Transverse colon (tissue), 4 donors: ENCODE data around the gene KSR1. TPM values are rescaled to one million over a fixed set of nuclear protein-coding genes. Genes with fewer than 3 reads are reported as not detected.
A peak's percentile ranks its signal among the peaks of the same experiment; 100 is the strongest.

ENCODE experiments used
- DNase-seq: peaks from one replicate; pipeline ENCODE4 v3.0.0-alpha.2; 2019
- H3K27ac ChIP-seq, 4 donors: fragments of 200-600 bp; sonication (generic); 2 replicates each; pipeline ENCODE4 v1.5.1; 2016 to 2018; ENCODE audit warnings: inconsistent platforms in 4 of 4
- H3K27me3 ChIP-seq: fragments of 200-600 bp; sonication (generic); 2 replicates; pipeline ENCODE4 v1.5.1; 2017; ENCODE audit warnings: inconsistent platforms
- H3K36me3 ChIP-seq, 4 donors: fragments of 200-600 bp; sonication (generic); 2 replicates each; pipeline ENCODE4 v1.5.1; 2017 to 2019; ENCODE audit warnings: inconsistent platforms in 4 of 4
- H3K4me1 ChIP-seq, 4 donors: fragments of 200-600 bp; sonication (generic); 2 replicates each; pipeline ENCODE4 v1.5.1; 2017 to 2020; ENCODE audit warnings: inconsistent platforms in 4 of 4
- H3K4me3 ChIP-seq, 4 donors: fragments of 200-600 bp; sonication (generic); 1 replicate in 1 of 4; 2 replicates in 3 of 4; pipeline versions ENCODE4 v1.5.1 to v1.6.1; 2017 to 2019; ENCODE audit warnings: inconsistent platforms in 4 of 4
- H3K9me3 ChIP-seq, 2 donors: fragments of 200-600 bp; sonication (generic); 2 replicates each; pipeline ENCODE4 v1.5.1; 2017 to 2019; ENCODE audit warnings: inconsistent platforms in 2 of 2
- CTCF ChIP-seq, 5 experiments: fragments of 200-600 bp in 3 of 5; fragments of 450-650 bp in 2 of 5; sonication (generic) in 3 of 5; IDR thresholded peaks; 1 replicate in 2 of 5; 2 replicates in 3 of 5; pipeline ENCODE4 v1.5.1; 2016 to 2017; ENCODE audit warnings: antibody characterized with exemption in 5 of 5, inconsistent platforms in 3 of 5, mild to moderate bottlenecking in 2 of 5, moderate library complexity in 1 of 5
- EP300 ChIP-seq: sonication (generic); formaldehyde crosslinking; IDR thresholded peaks from one replicate; pipeline ENCODE4 v1.6.1; 2017; ENCODE audit warnings: antibody characterized with exemption, low read depth
- POLR2A ChIP-seq: fragments of 450-650 bp; IDR thresholded peaks from one replicate; pipeline ENCODE4 v1.6.1; 2016; ENCODE audit warnings: antibody characterized with exemption, mild to moderate bottlenecking, moderate library complexity
- POLR2AphosphoS5 ChIP-seq, 3 donors: sonication (generic); formaldehyde crosslinking; IDR thresholded peaks; one replicate each; pipeline ENCODE4 v1.6.1; 2016; ENCODE audit warnings: antibody characterized with exemption in 3 of 3
- WGBS, 2 donors: methylation state at CpG; one replicate each; pipeline ENCODE4 v1.1.5; 2018; ENCODE audit warnings: low coverage in 1 of 2; 5-methylcytosine and 5-hydroxymethylcytosine counted together
- in situ Hi-C, 4 donors: fragments of 200-750 bp; cut with MboI; loops; one replicate each; pipeline versions ENCODE4 v1.15.0 to v1.15.1; 2017; ENCODE audit warnings: low sequenced_read_pairs in 3 of 4, low pct_ligation_motif_present in 1 of 4, low pct_unique_long_range_greater_than_20kb in 1 of 4
- intact Hi-C: fragments of 100-400 bp; cut with DNase I; formaldehyde crosslinking; loops from one replicate; pipeline ENCODE4 v1.15.1; 2023; ENCODE audit warnings: low total_unique reads
- total RNA-seq, 4 donors: library from RNA; depleted of rRNA; stranded (reverse); fragments of >200 nt; gene quantifications; one replicate each; pipeline ENCODE4 v1.1.0, GENCODE V29; 2016

The KSR1 gene
- total RNA-seq, 4 donors from 2014 or later = 8.2 to 55.7 (median 30.9) TPM

- H3K27me3 ChIP-seq = no peaks in the 10 kb centered on the region
- H3K36me3 ChIP-seq = no peaks in the 10 kb centered on the region
- intact Hi-C loops (loop anchor here (5.0 kb wide), 1 partner anchor 44 kb away; no protein-coding TSS in a partner anchor), in situ Hi-C loops (loop anchor here in 1 of 4 donors (25.0 kb wide), 1 partner anchor 169 kb away; no protein-coding TSS in a partner anchor)
- 66 to 89% methylated on average over 3 to 12 of the region's 12 CpGs for WGBS, 2 donors
- no peak for TF ChIP-seq EP300
- TF ChIP-seq POLR2A = no peak
- TF ChIP-seq CTCF (IDR thresholded peaks at IDR 0.05) = no peak
- TF ChIP-seq POLR2AphosphoS5 (IDR thresholded peaks at IDR 0.05) = no peak
- no peaks in the 10 kb centered on the region for H3K9me3 ChIP-seq
- peak overlapping the region in 2 of 4 donors; percentile 41 to 59 for H3K27ac ChIP-seq
- no peak overlapping the region for H3K4me3 ChIP-seq
- no peak for DNase-seq
- peaks cover 18 to 66% (median 25%) of the 10 kb centered on the region in 4 donors for H3K4me1 ChIP-seq
These were observed 74.6 kb downstream of the KSR1 start for GRCh38 chr17:27530764-27531391.

GRCh38 chr17:27531469-27531961 lies 75.3 kb downstream of the KSR1 start:
- no peak overlapping the region for H3K4me3 ChIP-seq
- H3K9me3 ChIP-seq = no peaks in the 10 kb centered on the region
- DNase-seq = no peak
- peak overlapping the region in 3 of 4 donors; percentile 19 to 59 (median 41) for H3K27ac ChIP-seq
- H3K27me3 ChIP-seq = no peaks in the 10 kb centered on the region
- in situ Hi-C loops = loop anchor here in 1 of 4 donors (25.0 kb wide), 1 partner anchor 169 kb away; no protein-coding TSS in a partner anchor
- intact Hi-C loops = loop anchor here (5.0 kb wide), 1 partner anchor 44 kb away; no protein-coding TSS in a partner anchor
- WGBS, 2 donors = 80 to 99% methylated on average over 1 to 5 of the region's 6 CpGs
- H3K4me1 ChIP-seq = peaks cover 24 to 66% (median 30%) of the 10 kb centered on the region in 4 donors
- no peak for TF ChIP-seq POLR2A
- no peak for TF ChIP-seq POLR2AphosphoS5 (IDR thresholded peaks at IDR 0.05)
- no peak for TF ChIP-seq EP300
- no peak for TF ChIP-seq CTCF (IDR thresholded peaks at IDR 0.05)
- H3K36me3 ChIP-seq = no peaks in the 10 kb centered on the region

GRCh38 chr17:27532269-27533263 lies 76.3 kb downstream of the KSR1 start:
- Histone ChIP-seq H3K4me3 (no peak overlapping the region), H3K27me3 (no peaks in the 10 kb centered on the region), H3K27ac (peak overlapping the region; percentile 19 to 59 (median 44)), H3K9me3 (no peaks in the 10 kb centered on the region), H3K4me1 (peaks cover 24 to 66% (median 27%) of the 10 kb centered on the region in 4 donors), H3K36me3 (no peaks in the 10 kb centered on the region)
- WGBS, 2 donors = 47 to 82% methylated on average over 3 to 23 of the region's 23 CpGs
- TF ChIP-seq POLR2A (peak; percentile 23), EP300 (peak; percentile 71), POLR2AphosphoS5 (IDR thresholded peaks at IDR 0.05) (peak in 2 of 3 donors; percentile 49 to 56), CTCF (IDR thresholded peaks at IDR 0.05) (no peak)
- in situ Hi-C loops = loop anchor here in 1 of 4 donors (25.0 kb wide), 1 partner anchor 170 kb away; no protein-coding TSS in a partner anchor
- intact Hi-C loops = loop anchor here (5.0 kb wide), 1 partner anchor 45 kb away; no protein-coding TSS in a partner anchor
- peak; percentile 54 for DNase-seq
